Measurements from ENCODE around the gene KIRREL2.
"Not testable (repeated sequence)": the region's sequence is repeated elsewhere in the genome, so short reads cannot be mapped to it uniquely, and the experiment has no call there.

Gene KIRREL2

GRCh38 chr19:35888398-35888797 is 31.7 kb downstream of the KIRREL2 start:
- no peak for TF ChIP-seq CTCF (conservative IDR thresholded peaks at IDR 0.05; ENCODE audit: control insufficient read depth, insufficient read depth, low read depth, low read length)
- no peak overlapping the region for H3K4me3 ChIP-seq (ENCODE audit: control insufficient read depth, low read depth, low read length)
- DNase-seq (ENCODE audit: low read depth), result no peak

- TF ChIP-seq CTCF (conservative IDR thresholded peaks at IDR 0.05; ENCODE audit: control insufficient read depth, insufficient read depth, low read depth, low read length), result no peak
- no peak overlapping the region for H3K4me3 ChIP-seq (ENCODE audit: control insufficient read depth, low read depth, low read length)
- DNase-seq (ENCODE audit: low read depth), result no peak
Observed at GRCh38 chr19:35889370-35890112, 32.8 kb downstream of the KIRREL2 start.

GRCh38 chr19:35890113-35890650 is 33.5 kb downstream of the KIRREL2 start:
- DNase-seq (ENCODE audit: low read depth), result no peak
- H3K4me3 ChIP-seq (ENCODE audit: control insufficient read depth, low read depth, low read length), result no peak overlapping the region
- TF ChIP-seq CTCF (conservative IDR thresholded peaks at IDR 0.05; ENCODE audit: control insufficient read depth, insufficient read depth, low read depth, low read length), result no peak

- DNase-seq (ENCODE audit: low read depth); H3K4me3 ChIP-seq (ENCODE audit: control insufficient read depth, low read depth, low read length): not testable (repeated sequence)
Observed at GRCh38 chr19:35891819-35892218, 35.1 kb downstream of the KIRREL2 start.

- TF ChIP-seq CTCF (conservative IDR thresholded peaks at IDR 0.05; ENCODE audit: control insufficient read depth, insufficient read depth, low read depth, low read length), result no peak
- no peak for DNase-seq (ENCODE audit: low read depth)
- no peak overlapping the region for H3K4me3 ChIP-seq (ENCODE audit: control insufficient read depth, low read depth, low read length)
Observed at GRCh38 chr19:35894342-35894741, 37.6 kb downstream of the KIRREL2 start.

- H3K4me3 ChIP-seq (ENCODE audit: control insufficient read depth, low read depth, low read length), result no peak overlapping the region
- DNase-seq (ENCODE audit: low read depth), result no peak
- no peak for TF ChIP-seq CTCF (conservative IDR thresholded peaks at IDR 0.05; ENCODE audit: control insufficient read depth, insufficient read depth, low read depth, low read length)
Observed at GRCh38 chr19:35895911-35896642, 39.4 kb downstream of the KIRREL2 start.

GRCh38 chr19:35896643-35897040 is 39.9 kb downstream of the KIRREL2 start:
- no peak overlapping the region for H3K4me3 ChIP-seq (ENCODE audit: control insufficient read depth, low read depth, low read length)
- TF ChIP-seq CTCF (conservative IDR thresholded peaks at IDR 0.05; ENCODE audit: control insufficient read depth, insufficient read depth, low read depth, low read length), result no peak
- DNase-seq (ENCODE audit: low read depth), result no peak
